ENCODE data around the gene ATP2A1. TPM values are rescaled to one million over a fixed set of nuclear protein-coding genes. Genes with fewer than 3 reads are reported as not detected.
"Not testable (repeated sequence)": the region's sequence is repeated elsewhere in the genome, so short reads cannot be mapped to it uniquely, and the experiment has no call there.

The ATP2A1 gene
- total and polyA plus RNA-seq, 2 donors, result 0.57 to 1.2 TPM

- H3K4me3 ChIP-seq (ENCODE audit: low read length in 2 of 2); H3K27me3 ChIP-seq (ENCODE audit: control insufficient read depth in 2 of 2, insufficient read depth in 1 of 2, low read length in 1 of 2); H3K36me3 ChIP-seq (ENCODE audit: control insufficient read depth in 2 of 2, insufficient read depth in 2 of 2, low read length in 1 of 2); H3K9me3 ChIP-seq (ENCODE audit: control insufficient read depth in 2 of 2, insufficient read depth in 1 of 2, low read length in 1 of 2); H3K27ac ChIP-seq (ENCODE audit: low read depth in 1 of 2, low read length in 1 of 2); DNase-seq (ENCODE audit: low read depth in 6 of 9, low spot score in 9 of 9): not testable (repeated sequence)
- peaks cover 0 to 19% of the 10 kb centered on the region in 2 donors for H3K4me1 ChIP-seq (ENCODE audit: control insufficient read depth in 2 of 2, insufficient read depth in 2 of 2, low read length in 2 of 2)
- 94% methylated on average over 7 of the region's 7 CpGs for WGBS
These were observed 61.5 kb downstream of the ATP2A1 start for GRCh38 chr16:28939825-28940224.

GRCh38 chr16:28943281-28943680 is 65.0 kb downstream of the ATP2A1 start:
- peaks cover 2 to 16% of the 10 kb centered on the region in 2 donors for H3K4me1 ChIP-seq (ENCODE audit: control insufficient read depth in 2 of 2, insufficient read depth in 2 of 2, low read length in 2 of 2)
- H3K27ac ChIP-seq (ENCODE audit: low read depth in 1 of 2, low read length in 1 of 2), result no peak overlapping the region
- DNase-seq (ENCODE audit: low read depth in 6 of 9, low spot score in 9 of 9), result no peak

GRCh38 chr16:28946681-28947080 is 68.4 kb downstream of the ATP2A1 start:
- no peaks in the 10 kb centered on the region for H3K36me3 ChIP-seq (ENCODE audit: control insufficient read depth in 2 of 2, insufficient read depth in 2 of 2, low read length in 1 of 2)
- H3K4me3 ChIP-seq (ENCODE audit: low read length in 2 of 2), result no peak overlapping the region
- 97% methylated on average over 4 of the region's 4 CpGs for WGBS
- peaks cover 4 to 26% of the 10 kb centered on the region in 2 donors for H3K4me1 ChIP-seq (ENCODE audit: control insufficient read depth in 2 of 2, insufficient read depth in 2 of 2, low read length in 2 of 2)
- no peak overlapping the region for H3K27ac ChIP-seq (ENCODE audit: low read depth in 1 of 2, low read length in 1 of 2)
- no peak for DNase-seq (ENCODE audit: low read depth in 6 of 9, low spot score in 9 of 9)
- no peaks in the 10 kb centered on the region for H3K27me3 ChIP-seq (ENCODE audit: control insufficient read depth in 2 of 2, insufficient read depth in 1 of 2, low read length in 1 of 2)
- H3K9me3 ChIP-seq (ENCODE audit: control insufficient read depth in 2 of 2, insufficient read depth in 1 of 2, low read length in 1 of 2), result peaks cover 0 to 3% of the 10 kb centered on the region in 2 donors

More at GRCh38 chr16:28943281-28943680, 65.0 kb downstream of the ATP2A1 start:
- Histone ChIP-seq H3K4me3 (ENCODE audit: low read length in 2 of 2) (no peak overlapping the region), H3K9me3 (ENCODE audit: control insufficient read depth in 2 of 2, insufficient read depth in 1 of 2, low read length in 1 of 2) (peaks cover 0 to 3% of the 10 kb centered on the region in 2 donors), H3K27me3 (ENCODE audit: control insufficient read depth in 2 of 2, insufficient read depth in 1 of 2, low read length in 1 of 2) (no peaks in the 10 kb centered on the region), H3K36me3 (ENCODE audit: control insufficient read depth in 2 of 2, insufficient read depth in 2 of 2, low read length in 1 of 2) (no peaks in the 10 kb centered on the region)

GRCh38 chr16:28950648-28951409 is 72.5 kb downstream of the ATP2A1 start, which contains the start of gene NFATC2IP:
TSS of gene NFATC2IP (plus strand) at chr16:28950937. CDS start at chr16:28951012, 75 bp downstream.
- Histone ChIP-seq H3K4me3 (ENCODE audit: low read length in 2 of 2) (peak within 1 kb of the TSS; percentile 85 to 86), H3K9me3 (ENCODE audit: control insufficient read depth in 2 of 2, insufficient read depth in 1 of 2, low read length in 1 of 2) (no peaks in the 10 kb centered on the region), H3K36me3 (ENCODE audit: control insufficient read depth in 2 of 2, insufficient read depth in 2 of 2, low read length in 1 of 2) (peaks cover 28 to 37% of the 10 kb centered on the region in 2 donors), H3K27ac (ENCODE audit: low read depth in 1 of 2, low read length in 1 of 2) (peak within 1 kb of the TSS; percentile 68 to 76), H3K4me1 (ENCODE audit: control insufficient read depth in 2 of 2, insufficient read depth in 2 of 2, low read length in 2 of 2) (peaks cover 14 to 31% of the 10 kb centered on the region in 2 donors), H3K27me3 (ENCODE audit: control insufficient read depth in 2 of 2, insufficient read depth in 1 of 2, low read length in 1 of 2) (no peaks in the 10 kb centered on the region)
- peak; percentile 99 to 100 (median 100) for DNase-seq (ENCODE audit: low read depth in 6 of 9, low spot score in 9 of 9)
- WGBS, result under 1% methylated on average over 79 of the region's 79 CpGs

GRCh38 chr16:28951410-28951943 is 73.2 kb downstream of the ATP2A1 start:
- 4% methylated on average over 17 of the region's 17 CpGs for WGBS
- H3K27ac ChIP-seq (ENCODE audit: low read depth in 1 of 2, low read length in 1 of 2), result no peak overlapping the region
- H3K9me3 ChIP-seq (ENCODE audit: control insufficient read depth in 2 of 2, insufficient read depth in 1 of 2, low read length in 1 of 2), result no peaks in the 10 kb centered on the region
- H3K4me1 ChIP-seq (ENCODE audit: control insufficient read depth in 2 of 2, insufficient read depth in 2 of 2, low read length in 2 of 2), result peaks cover 14 to 29% of the 10 kb centered on the region in 2 donors
- peak in 1 of 9 donors; percentile 42 for DNase-seq (ENCODE audit: low read depth in 6 of 9, low spot score in 9 of 9)
- H3K27me3 ChIP-seq (ENCODE audit: control insufficient read depth in 2 of 2, insufficient read depth in 1 of 2, low read length in 1 of 2), result no peaks in the 10 kb centered on the region
- H3K4me3 ChIP-seq (ENCODE audit: low read length in 2 of 2), result peak overlapping the region; percentile 85 to 86
- peaks cover 34 to 44% of the 10 kb centered on the region in 2 donors for H3K36me3 ChIP-seq (ENCODE audit: control insufficient read depth in 2 of 2, insufficient read depth in 2 of 2, low read length in 1 of 2)

Other genes starting within 250 kb of the ATP2A1 start
- gene NPIPB8, start 240.4 kb upstream of the ATP2A1 start, total RNA-seq, result 0.14 TPM
- not detected for gene NPIPB8, start 240.4 kb upstream of the ATP2A1 start, polyA plus RNA-seq
- 331 TPM for gene EIF3C, start 167.0 kb upstream of the ATP2A1 start, total RNA-seq
- gene EIF3C, start 167.0 kb upstream of the ATP2A1 start, polyA plus RNA-seq, result 453 TPM
- gene NPIPB9, start 126.7 kb upstream of the ATP2A1 start, total RNA-seq, result 0.42 TPM
- gene NPIPB9, start 126.7 kb upstream of the ATP2A1 start, polyA plus RNA-seq, result 1.4 TPM
- gene ATXN2L, start 55.5 kb upstream of the ATP2A1 start, total RNA-seq, result 22.6 TPM
- 83.6 TPM for gene ATXN2L, start 55.5 kb upstream of the ATP2A1 start, polyA plus RNA-seq
- gene TUFM, start 32.1 kb upstream of the ATP2A1 start, total RNA-seq, result 94.2 TPM
- 208 TPM for gene TUFM, start 32.1 kb upstream of the ATP2A1 start, polyA plus RNA-seq
- gene SH2B1, start 14.6 kb upstream of the ATP2A1 start, total RNA-seq, result 18.2 TPM
- 70.9 TPM for gene SH2B1, start 14.6 kb upstream of the ATP2A1 start, polyA plus RNA-seq
- gene RABEP2, start 46.8 kb downstream of the ATP2A1 start, total RNA-seq, result 12.6 TPM
- 21.2 TPM for gene RABEP2, start 46.8 kb downstream of the ATP2A1 start, polyA plus RNA-seq
- gene CD19, start 53.5 kb downstream of the ATP2A1 start, total RNA-seq, result 2.8 TPM
- gene CD19, start 53.5 kb downstream of the ATP2A1 start, polyA plus RNA-seq, result 16.9 TPM
- gene NFATC2IP, start 72.4 kb downstream of the ATP2A1 start, total RNA-seq, result 20.6 TPM
- 49.1 TPM for gene NFATC2IP, start 72.4 kb downstream of the ATP2A1 start, polyA plus RNA-seq
- gene SPNS1, start 96.3 kb downstream of the ATP2A1 start, total RNA-seq, result 11.7 TPM
- gene SPNS1, start 96.3 kb downstream of the ATP2A1 start, polyA plus RNA-seq, result 75.1 TPM
- 91.7 TPM for gene LAT, start 106.6 kb downstream of the ATP2A1 start, total RNA-seq
- 239 TPM for gene LAT, start 106.6 kb downstream of the ATP2A1 start, polyA plus RNA-seq

All from thymus (tissue), 11 donors.